Panc1 (cell line): ENCODE measurements around the gene OR2AJ1. TPM values are rescaled to one million over a fixed set of nuclear protein-coding genes. Genes with fewer than 3 reads are reported as not detected.

Experiments
- total RNA-seq: library from RNA; stranded (reverse); gene quantifications from one replicate; pipeline ENCODE4 v1.2.1, GENCODE V29; 2021; ENCODE audit not compliant: unreplicated experiment

OR2AJ1 gene
- total RNA-seq, 1 experiment from 2014 or later: not detected

Other genes with a start within 250 kb of the OR2AJ1 start
- gene OR13G1, start 245.2 kb upstream of the OR2AJ1 start, total RNA-seq: not detected
- not detected for gene OR6F1, start 208.2 kb upstream of the OR2AJ1 start, total RNA-seq
- gene OR14K1, start 186.3 kb upstream of the OR2AJ1 start, total RNA-seq: not detected
- not detected for gene OR14A2, start 176.7 kb upstream of the OR2AJ1 start, total RNA-seq
- gene OR1C1, start 164.3 kb upstream of the OR2AJ1 start, total RNA-seq: not detected
- not detected for gene OR14A16, start 100.8 kb upstream of the OR2AJ1 start, total RNA-seq
- gene OR11L1, start 83.0 kb upstream of the OR2AJ1 start, total RNA-seq: not detected
- gene TRIM58, start 67.7 kb upstream of the OR2AJ1 start, total RNA-seq: not detected
- not detected for gene OR2W3, start 29.3 kb upstream of the OR2AJ1 start, total RNA-seq
- not detected for gene OR2T8, start 4.6 kb upstream of the OR2AJ1 start, total RNA-seq
- gene OR2L8, start 24.0 kb downstream of the OR2AJ1 start, total RNA-seq: not detected
- not detected for gene OR2AK2, start 40.3 kb downstream of the OR2AJ1 start, total RNA-seq
- not detected for gene OR2L5, start 88.8 kb downstream of the OR2AJ1 start, total RNA-seq
- not detected for gene OR2L2, start 105.2 kb downstream of the OR2AJ1 start, total RNA-seq
- not detected for gene OR2L3, start 121.9 kb downstream of the OR2AJ1 start, total RNA-seq
- gene OR2L13, start 170.3 kb downstream of the OR2AJ1 start, total RNA-seq: not detected
- gene OR2M5, start 220.3 kb downstream of the OR2AJ1 start, total RNA-seq: not detected
- gene OR2M2, start 249.9 kb downstream of the OR2AJ1 start, total RNA-seq: not detected